PC-9 (cell line): Measurements from ENCODE around the gene ACAP3. TPM values are rescaled to one million over a fixed set of nuclear protein-coding genes. Genes with fewer than 3 reads are reported as not detected.

ENCODE experiments used
- BruUV-seq: library from RNA; stranded (reverse); fragments of 400-500 nt; replicated peaks from 2 replicates; lab custom pipeline; 2021; lab: Mats Ljungman, UMichigan
- CTCF ChIA-PET: fragments of 300-600 bp; sonication (Branson Sonifier 250); formaldehyde crosslinking; loops from one replicate; lab custom pipeline; 2022; ENCODE audit warnings: antibody characterized with exemption; lab: Charles Lee
- POLR2A ChIA-PET: fragments of 300-600 bp; sonication (Branson Sonifier 250); formaldehyde crosslinking; loops from one replicate; lab custom pipeline; 2022; ENCODE audit warnings: antibody characterized with exemption; ENCODE audit not compliant: unreplicated experiment; lab: Charles Lee
- DNase-seq, 2 experiments: peaks; one replicate each; pipeline versions ENCODE4 v3.0.0 to v3.0.0-alpha.2; 2015 to 2022; ENCODE audit warnings: mixed read lengths in 1 of 2
- H2AFZ ChIP-seq: fragments of 200-600 bp; sonication (generic); 2 replicates; pipeline ENCODE4 v1.8.1; 2017; ENCODE audit warnings: antibody characterized with exemption
- H3F3A ChIP-seq: fragments of 200-600 bp; sonication (generic); 2 replicates; pipeline ENCODE4 v1.8.1; 2017; ENCODE audit warnings: antibody characterized with exemption, mild to moderate bottlenecking, low read depth; ENCODE audit not compliant: insufficient read depth
- H3K27ac ChIP-seq: fragments of 200-600 bp; sonication (generic); 2 replicates; pipeline ENCODE4 v1.6.1; 2016; ENCODE audit warnings: mixed run types
- H3K27me3 ChIP-seq: fragments of 200-600 bp; sonication (generic); 2 replicates; pipeline ENCODE4 v1.6.1; 2016; ENCODE audit warnings: low read depth, mixed run types; ENCODE audit not compliant: insufficient read depth
- H3K36me3 ChIP-seq: fragments of 200-600 bp; sonication (generic); 2 replicates; pipeline ENCODE4 v1.6.1; 2016; ENCODE audit warnings: low read depth, mixed run types
- H3K4me1 ChIP-seq: fragments of 200-600 bp; sonication (generic); replicated peaks from 2 replicates; pipeline ENCODE4 v1.6.1; 2016; ENCODE audit warnings: mixed run types; ENCODE audit not compliant: insufficient read depth
- H3K4me2 ChIP-seq: fragments of 200-600 bp; sonication (generic); 2 replicates; pipeline ENCODE4 v1.6.1; 2017; ENCODE audit warnings: mixed run types
- H3K4me3 ChIP-seq: fragments of 200-600 bp; sonication (generic); 2 replicates; pipeline ENCODE4 v1.6.1; 2016; ENCODE audit warnings: mixed run types
- H3K79me2 ChIP-seq: fragments of 200-600 bp; sonication (generic); 2 replicates; pipeline ENCODE4 v1.6.1; 2017; ENCODE audit warnings: low read depth, mixed run types
- H3K9me2 ChIP-seq: fragments of 200-600 bp; sonication (generic); 2 replicates; pipeline ENCODE4 v1.8.1; 2017; ENCODE audit warnings: mild to moderate bottlenecking; ENCODE audit not compliant: insufficient read depth
- H3K9me3 ChIP-seq: fragments of 200-600 bp; sonication (generic); 2 replicates; pipeline ENCODE4 v1.8.1; 2016; ENCODE audit warnings: low read depth; ENCODE audit not compliant: insufficient read depth
- H4K20me1 ChIP-seq: fragments of 200-600 bp; sonication (generic); 2 replicates; pipeline ENCODE4 v1.8.1; 2017; ENCODE audit not compliant: insufficient read depth
- EZH2 ChIP-seq: fragments of 200-600 bp; sonication (generic); IDR thresholded peaks from 2 replicates; pipeline ENCODE4 v1.8.0; 2017; ENCODE audit warnings: antibody characterized with exemption, low read depth
- intact Hi-C: fragments of 100-400 bp; cut with micrococcal nuclease; formaldehyde crosslinking; loops from one replicate; pipeline ENCODE4 v1.10.0; 2022; ENCODE audit not compliant: unreplicated experiment
- total RNA-seq: library from RNA; stranded (reverse); gene quantifications from 2 replicates; pipeline ENCODE4 v1.2.3, GENCODE V29; 2021
- TF ChIP-seq, protein P1 (sequence below): fragments of 200-600 bp; sonication (generic); conservative IDR thresholded peaks from 2 replicates; pipeline ENCODE4 v1.6.1; 2017; ENCODE audit warnings: mixed run types, antibody characterized with exemption, mild to moderate bottlenecking, moderate library complexity

ACAP3 gene
- total RNA-seq, 1 experiment from 2014 or later = 54.8 TPM

DNA sequence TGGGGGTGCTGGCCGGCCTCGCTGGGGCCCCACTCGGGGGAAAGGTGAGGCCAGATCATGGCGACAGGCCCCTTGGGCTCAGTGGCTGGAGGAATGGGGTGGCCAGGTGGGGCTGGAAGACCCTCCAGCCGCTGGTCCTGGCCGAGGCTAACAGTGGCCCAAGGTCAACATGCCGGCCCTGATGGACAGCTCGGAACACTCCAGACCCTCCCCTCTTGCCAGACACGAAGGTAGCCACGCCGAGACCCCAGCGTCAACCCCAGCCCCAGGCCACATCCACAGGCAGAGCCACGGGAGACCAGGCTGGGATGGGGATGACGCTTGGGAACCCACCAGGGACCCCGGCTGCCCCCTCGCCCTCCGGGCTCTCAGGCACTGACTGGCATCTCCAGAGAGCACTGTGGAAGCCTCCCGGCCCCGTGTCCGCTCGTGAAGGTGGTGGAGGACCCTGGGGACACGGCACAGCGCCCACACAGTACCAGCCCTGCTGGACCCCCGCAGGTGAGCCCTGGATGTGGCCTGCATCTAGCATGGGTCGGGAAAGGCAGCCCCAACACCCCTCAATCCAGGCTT, 60.3 kb downstream of the ACAP3 start:
- Histone ChIP-seq H3K27ac (no peak overlapping the region), H3K4me1 (no peaks in the 10 kb centered on the region), H3K27me3 (no peaks in the 10 kb centered on the region), H3K4me3 (no peak overlapping the region), H3K9me2 (no peaks in the 10 kb centered on the region), H3F3A (peaks cover 12% of the 10 kb centered on the region; the same call in 1 of the 2 replicates), H3K4me2 (no peak overlapping the region), H4K20me1 (no peaks in the 10 kb centered on the region), H2AFZ (no peak overlapping the region), H3K36me3 (no peaks in the 10 kb centered on the region), H3K79me2 (no peaks in the 10 kb centered on the region), H3K9me3 (no peaks in the 10 kb centered on the region)
- intact Hi-C loops = no loop called here
- TF ChIP-seq, protein P1, sequence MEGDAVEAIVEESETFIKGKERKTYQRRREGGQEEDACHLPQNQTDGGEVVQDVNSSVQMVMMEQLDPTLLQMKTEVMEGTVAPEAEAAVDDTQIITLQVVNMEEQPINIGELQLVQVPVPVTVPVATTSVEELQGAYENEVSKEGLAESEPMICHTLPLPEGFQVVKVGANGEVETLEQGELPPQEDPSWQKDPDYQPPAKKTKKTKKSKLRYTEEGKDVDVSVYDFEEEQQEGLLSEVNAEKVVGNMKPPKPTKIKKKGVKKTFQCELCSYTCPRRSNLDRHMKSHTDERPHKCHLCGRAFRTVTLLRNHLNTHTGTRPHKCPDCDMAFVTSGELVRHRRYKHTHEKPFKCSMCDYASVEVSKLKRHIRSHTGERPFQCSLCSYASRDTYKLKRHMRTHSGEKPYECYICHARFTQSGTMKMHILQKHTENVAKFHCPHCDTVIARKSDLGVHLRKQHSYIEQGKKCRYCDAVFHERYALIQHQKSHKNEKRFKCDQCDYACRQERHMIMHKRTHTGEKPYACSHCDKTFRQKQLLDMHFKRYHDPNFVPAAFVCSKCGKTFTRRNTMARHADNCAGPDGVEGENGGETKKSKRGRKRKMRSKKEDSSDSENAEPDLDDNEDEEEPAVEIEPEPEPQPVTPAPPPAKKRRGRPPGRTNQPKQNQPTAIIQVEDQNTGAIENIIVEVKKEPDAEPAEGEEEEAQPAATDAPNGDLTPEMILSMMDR = no peak
- no peak for TF ChIP-seq EZH2
- DNase-seq = no peak
- ChIA-PET CTCF (no interaction called here), POLR2A (no interaction called here)
- no TSS peak for BruUV-seq

DNA sequence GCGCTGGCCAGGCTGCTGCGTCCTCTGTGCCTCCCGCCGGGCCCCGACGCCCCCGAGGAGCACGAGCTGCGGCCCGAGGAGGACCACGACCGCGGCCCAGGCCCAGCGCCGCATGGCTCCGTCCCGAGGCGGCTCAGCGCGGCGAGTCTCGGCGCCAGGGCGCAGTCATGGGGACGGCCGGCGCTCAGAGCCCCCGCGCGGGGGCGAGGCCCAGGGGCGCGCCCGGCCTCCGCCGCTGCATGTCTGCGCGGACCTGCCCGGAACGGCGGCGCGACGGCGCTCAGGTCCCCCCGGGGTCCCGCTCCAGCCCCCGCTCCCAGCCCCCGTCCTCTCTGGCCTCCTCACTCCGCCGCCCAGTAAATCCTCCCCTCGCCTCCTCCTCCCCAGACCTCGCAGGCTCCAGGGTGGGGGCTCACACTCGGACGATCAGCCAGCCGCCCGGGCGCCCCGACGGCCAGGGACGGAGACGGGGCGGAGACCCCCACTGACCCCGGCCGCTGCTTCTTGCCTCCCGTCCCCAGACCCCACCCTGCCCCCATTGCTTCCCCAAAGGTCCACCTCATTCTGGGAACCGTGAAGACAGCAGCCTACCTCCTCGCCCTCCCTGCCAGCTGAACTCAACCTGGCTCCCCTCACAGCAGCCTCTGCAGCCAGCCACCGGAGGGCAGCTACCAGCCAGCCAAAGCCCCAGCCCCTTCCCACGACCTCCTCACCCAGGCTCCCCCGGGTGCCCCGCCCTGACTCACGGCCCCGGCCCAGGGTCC, 61.0 kb downstream of the ACAP3 start, which contains the start of gene C1QTNF12:
C1QTNF12 (minus strand) TSS at position 146 of the 764 bp plus-strand sequence; CDS start at position 114, 32 bp downstream.
- no peaks in the 10 kb centered on the region for H3K4me1 ChIP-seq
- no peaks in the 10 kb centered on the region for H3K79me2 ChIP-seq
- H3K27me3 ChIP-seq = no peaks in the 10 kb centered on the region
- DNase-seq = no peak
- H3K4me2 ChIP-seq = no peak within 1 kb of the TSS
- TF ChIP-seq, protein P1 = no peak
- TF ChIP-seq EZH2 = no peak
- intact Hi-C loops = no loop called here
- ChIA-PET POLR2A (no interaction called here), CTCF (no interaction called here)
- H3K9me3 ChIP-seq = no peaks in the 10 kb centered on the region
- H3K27ac ChIP-seq = no peak within 1 kb of the TSS
- no peak within 1 kb of the TSS for H3K4me3 ChIP-seq
- no peak within 1 kb of the TSS for H2AFZ ChIP-seq
- BruUV-seq = no TSS peak
- H3K36me3 ChIP-seq = no peaks in the 10 kb centered on the region
- H3F3A ChIP-seq = peaks cover 8% of the 10 kb centered on the region; the same call in 1 of the 2 replicates
- no peaks in the 10 kb centered on the region for H3K9me2 ChIP-seq
- no peaks in the 10 kb centered on the region for H4K20me1 ChIP-seq

DNA sequence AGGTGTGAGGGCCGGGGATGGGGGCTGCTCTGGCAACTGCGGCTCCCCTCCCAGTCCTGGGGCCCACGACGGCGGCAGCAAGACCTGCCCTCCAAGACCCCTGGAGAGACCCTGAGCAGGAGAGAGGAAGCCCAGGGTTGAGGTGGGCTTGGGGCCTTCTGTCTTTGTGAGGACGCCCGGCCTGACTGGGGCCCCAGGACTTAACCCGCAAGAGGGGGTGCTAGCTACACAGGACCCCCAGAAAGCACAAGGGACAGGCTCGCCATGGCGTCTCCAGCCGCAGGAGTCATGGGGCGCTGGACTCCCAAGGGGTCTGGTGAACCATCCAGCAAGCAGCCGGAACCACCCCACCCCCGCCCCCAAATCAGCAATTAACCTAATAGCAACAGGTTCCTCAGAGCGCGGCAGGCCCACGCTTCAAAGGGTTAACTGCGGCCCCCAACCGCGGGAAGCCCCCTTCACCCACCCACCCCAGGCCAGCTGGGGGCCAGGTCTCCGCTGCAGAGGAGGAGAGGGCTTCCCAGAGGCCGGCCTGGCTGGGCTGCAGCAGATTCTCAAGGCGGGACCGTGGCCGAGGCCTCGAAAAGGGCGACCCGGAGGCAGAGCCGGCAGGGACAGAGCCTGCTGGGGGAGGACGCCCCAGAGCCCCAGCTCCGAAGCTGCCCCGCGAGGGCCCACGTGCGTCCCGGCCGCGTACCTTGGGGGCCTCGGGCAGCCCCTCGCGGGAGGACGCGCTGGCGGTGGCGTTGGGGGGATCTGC, 61.7 kb downstream of the ACAP3 start:
- no TSS peak for BruUV-seq
- Histone ChIP-seq H3K27me3 (no peaks in the 10 kb centered on the region), H4K20me1 (no peaks in the 10 kb centered on the region), H3K9me3 (no peaks in the 10 kb centered on the region), H3K27ac (no peak overlapping the region), H3K4me2 (no peak overlapping the region), H3K36me3 (no peaks in the 10 kb centered on the region), H3K9me2 (no peaks in the 10 kb centered on the region), H3K4me3 (no peak overlapping the region), H2AFZ (no peak overlapping the region), H3F3A (peaks cover 6% of the 10 kb centered on the region; the same call in 1 of the 2 replicates), H3K4me1 (no peaks in the 10 kb centered on the region), H3K79me2 (no peaks in the 10 kb centered on the region)
- intact Hi-C loops = no loop called here
- no peak for TF ChIP-seq EZH2
- TF ChIP-seq, protein P1 = no peak
- POLR2A ChIA-PET = no interaction called here
- no peak for DNase-seq
- CTCF ChIA-PET = no interaction called here
